ENCODE data around the gene NLE1. TPM values are rescaled to one million over a fixed set of nuclear protein-coding genes. Genes with fewer than 3 reads are reported as not detected.

Gene NLE1
- total and polyA plus RNA-seq, 2 donors from 2014 or later, result 9.6 to 11.0 TPM

GRCh38 chr17:35132816-35133550 lies 9.1 kb downstream of the NLE1 start:
- no peak for TF ChIP-seq CTCF (IDR thresholded peaks at IDR 0.05; ENCODE audit: borderline replicate concordance, extremely low read depth, insufficient read depth)
- H3K36me3 ChIP-seq (ENCODE audit: control insufficient read depth in 2 of 3, insufficient read depth in 3 of 3, low read length in 3 of 3), result peaks cover 6 to 49% (median 32%) of the 10 kb centered on the region in 3 donors
- DNase-seq, result no peak

GRCh38 chr17:35132099-35132498 lies 10.0 kb downstream of the NLE1 start:
- no peak for DNase-seq
- Histone ChIP-seq H3K27me3 (ENCODE audit: control insufficient read depth, insufficient read depth, low read length) (no peaks in the 10 kb centered on the region), H3K27ac (ENCODE audit: low read depth in 2 of 2, low read length in 2 of 2) (no peak overlapping the region), H3K9ac (ENCODE audit: low read length in 3 of 3) (no peak overlapping the region), H3K36me3 (ENCODE audit: control insufficient read depth in 2 of 3, insufficient read depth in 3 of 3, low read length in 3 of 3) (peaks cover 6 to 43% (median 26%) of the 10 kb centered on the region in 3 donors), H3K4me3 (ENCODE audit: low read length in 3 of 3) (no peak overlapping the region), H3K4me1 (ENCODE audit: control insufficient read depth in 2 of 3, insufficient read depth in 2 of 3, low read depth in 1 of 3, low read length in 3 of 3) (peaks cover 0 to 8% (median 2%) of the 10 kb centered on the region in 3 donors), H3K9me3 (ENCODE audit: control insufficient read depth in 2 of 3, insufficient read depth in 1 of 3, low read length in 3 of 3) (no peaks in the 10 kb centered on the region)
- intact Hi-C loops (cut with DNase I), result no loop called here
- no peak for TF ChIP-seq CTCF (IDR thresholded peaks at IDR 0.05; ENCODE audit: borderline replicate concordance, extremely low read depth, insufficient read depth)
- FAIRE-seq, result no peak

More at GRCh38 chr17:35132816-35133550, 9.1 kb downstream of the NLE1 start:
- Histone ChIP-seq H3K4me1 (ENCODE audit: control insufficient read depth in 2 of 3, insufficient read depth in 2 of 3, low read depth in 1 of 3, low read length in 3 of 3) (peaks cover 0 to 8% (median 2%) of the 10 kb centered on the region in 3 donors), H3K9me3 (ENCODE audit: control insufficient read depth in 2 of 3, insufficient read depth in 1 of 3, low read length in 3 of 3) (no peaks in the 10 kb centered on the region), H3K27ac (ENCODE audit: low read depth in 2 of 2, low read length in 2 of 2) (no peak overlapping the region), H3K4me3 (ENCODE audit: low read length in 3 of 3) (no peak overlapping the region), H3K27me3 (ENCODE audit: control insufficient read depth, insufficient read depth, low read length) (no peaks in the 10 kb centered on the region), H3K9ac (ENCODE audit: low read length in 3 of 3) (no peak overlapping the region)
- FAIRE-seq, result no peak
- intact Hi-C loops (cut with DNase I), result no loop called here

GRCh38 chr17:35130392-35130791 lies 11.7 kb downstream of the NLE1 start:
- Histone ChIP-seq H3K9ac (ENCODE audit: low read length in 3 of 3) (no peak overlapping the region), H3K36me3 (ENCODE audit: control insufficient read depth in 2 of 3, insufficient read depth in 3 of 3, low read length in 3 of 3) (peaks cover 3 to 26% (median 16%) of the 10 kb centered on the region in 3 donors), H3K9me3 (ENCODE audit: control insufficient read depth in 2 of 3, insufficient read depth in 1 of 3, low read length in 3 of 3) (no peaks in the 10 kb centered on the region), H3K27ac (ENCODE audit: low read depth in 2 of 2, low read length in 2 of 2) (no peak overlapping the region), H3K4me3 (ENCODE audit: low read length in 3 of 3) (no peak overlapping the region), H3K27me3 (ENCODE audit: control insufficient read depth, insufficient read depth, low read length) (no peaks in the 10 kb centered on the region), H3K4me1 (ENCODE audit: control insufficient read depth in 2 of 3, insufficient read depth in 2 of 3, low read depth in 1 of 3, low read length in 3 of 3) (peaks cover 0 to 8% (median 2%) of the 10 kb centered on the region in 3 donors)
- FAIRE-seq, result no peak
- no peak for DNase-seq
- TF ChIP-seq CTCF (IDR thresholded peaks at IDR 0.05; ENCODE audit: borderline replicate concordance, extremely low read depth, insufficient read depth), result no peak
- intact Hi-C loops (cut with DNase I), result no loop called here

Measured in kidney (tissue), 14 donors.